HUES64 (cell line): ENCODE results near the gene SLC38A4.
"Not testable (repeated sequence)": the region's sequence is repeated elsewhere in the genome, so short reads cannot be mapped to it uniquely, and the experiment has no call there.

Experiments used
- H3K27ac ChIP-seq: 2 replicates; pipeline ENCODE4 v1.7.0; 2013; ENCODE audit warnings: low read depth, low read length, inconsistent platforms
- H3K27me3 ChIP-seq: 2 replicates; pipeline ENCODE4 v1.6.1; 2013; ENCODE audit warnings: mild to moderate bottlenecking, low read length; ENCODE audit not compliant: insufficient read depth
- H3K36me3 ChIP-seq: 2 replicates; pipeline ENCODE4 v1.6.1; 2013; ENCODE audit warnings: mild to moderate bottlenecking, low read length; ENCODE audit not compliant: insufficient read depth
- H3K4me1 ChIP-seq: 2 replicates; pipeline ENCODE4 v1.6.1; 2013; ENCODE audit warnings: mild to moderate bottlenecking, low read length, moderate library complexity; ENCODE audit not compliant: insufficient read depth
- H3K4me3 ChIP-seq: 2 replicates; pipeline ENCODE4 v1.5.1; 2013; ENCODE audit warnings: mild to moderate bottlenecking, low read length, moderate library complexity
- H3K9ac ChIP-seq: 2 replicates; pipeline ENCODE4 v1.6.1; 2013; ENCODE audit warnings: mild to moderate bottlenecking, low read depth, low read length
- H3K9me3 ChIP-seq: 2 replicates; pipeline ENCODE4 v1.6.1; 2013; ENCODE audit warnings: low read depth, low read length; ENCODE audit not compliant: insufficient read depth
- WGBS: fragments of 150-250, 120-280 bp; methylation state at CpG from one replicate; pipeline ENCODE4 v1.1.7; 2013; ENCODE audit warnings: missing lambda C conversion rate; 5-methylcytosine and 5-hydroxymethylcytosine counted together

Gene SLC38A4

GRCh38 chr12:46749322-46749721, 76.5 kb downstream of the SLC38A4 start:
- H3K27me3 ChIP-seq: no peaks in the 10 kb centered on the region
- H3K36me3 ChIP-seq: no peaks in the 10 kb centered on the region
- no peaks in the 10 kb centered on the region for H3K4me1 ChIP-seq
- H3K9ac ChIP-seq: no peak overlapping the region
- 100% methylated on average over 3 of the region's 4 CpGs for WGBS
- H3K4me3 ChIP-seq: no peak overlapping the region
- H3K9me3 ChIP-seq: 0 out of 2 replicates have a peak, but pooled peaks cover 3% of the 10 kb centered on the region
- H3K27ac ChIP-seq: no peak overlapping the region

GRCh38 chr12:46744283-46744682, 81.5 kb downstream of the SLC38A4 start:
- H3K4me1 ChIP-seq: no peaks in the 10 kb centered on the region
- no peaks in the 10 kb centered on the region for H3K27me3 ChIP-seq
- H3K9me3 ChIP-seq: 0 out of 2 replicates have a peak, but pooled peaks cover 1% of the 10 kb centered on the region
- no peaks in the 10 kb centered on the region for H3K36me3 ChIP-seq
- no peak overlapping the region for H3K9ac ChIP-seq
- H3K27ac ChIP-seq: no peak overlapping the region
- H3K4me3 ChIP-seq: no peak overlapping the region
- 90% methylated on average over 3 of the region's 3 CpGs for WGBS

GRCh38 chr12:46743456-46743855, 82.3 kb downstream of the SLC38A4 start:
- no peak overlapping the region for H3K4me3 ChIP-seq
- no peak overlapping the region for H3K27ac ChIP-seq
- no peaks in the 10 kb centered on the region for H3K36me3 ChIP-seq
- no peaks in the 10 kb centered on the region for H3K4me1 ChIP-seq
- H3K27me3 ChIP-seq: no peaks in the 10 kb centered on the region
- no peaks in the 10 kb centered on the region for H3K9me3 ChIP-seq
- no peak overlapping the region for H3K9ac ChIP-seq

GRCh38 chr12:46742271-46742670, 83.5 kb downstream of the SLC38A4 start:
- H3K27ac ChIP-seq, H3K4me3 ChIP-seq, H3K27me3 ChIP-seq, H3K9ac ChIP-seq, H3K9me3 ChIP-seq, H3K36me3 ChIP-seq, H3K4me1 ChIP-seq: not testable (repeated sequence)
- WGBS: 91% methylated on average over 1 of the region's 1 CpG

GRCh38 chr12:46725332-46725731, 100.5 kb downstream of the SLC38A4 start:
- Histone ChIP-seq H3K36me3 (no peaks in the 10 kb centered on the region), H3K9me3 (no peaks in the 10 kb centered on the region), H3K4me1 (no peaks in the 10 kb centered on the region), H3K9ac (no peak overlapping the region), H3K4me3 (no peak overlapping the region), H3K27ac (no peak overlapping the region), H3K27me3 (no peaks in the 10 kb centered on the region)
- WGBS: 95% methylated on average over 2 of the region's 2 CpGs

- no peak overlapping the region for H3K4me3 ChIP-seq
- H3K36me3 ChIP-seq: no peaks in the 10 kb centered on the region
- H3K9me3 ChIP-seq: no peaks in the 10 kb centered on the region
- H3K27ac ChIP-seq: no peak overlapping the region
- WGBS: 80% methylated on average over 3 of the region's 3 CpGs
- no peaks in the 10 kb centered on the region for H3K27me3 ChIP-seq
- no peaks in the 10 kb centered on the region for H3K4me1 ChIP-seq
- H3K9ac ChIP-seq: no peak overlapping the region
These were observed 102.0 kb downstream of the SLC38A4 start for GRCh38 chr12:46723629-46724419.

- Histone ChIP-seq H3K9me3 (no peaks in the 10 kb centered on the region), H3K4me3 (no peak overlapping the region), H3K27ac (no peak overlapping the region), H3K4me1 (no peaks in the 10 kb centered on the region), H3K27me3 (no peaks in the 10 kb centered on the region), H3K36me3 (no peaks in the 10 kb centered on the region), H3K9ac (no peak overlapping the region)
- 96% methylated on average over 3 of the region's 3 CpGs for WGBS
These were observed 103.2 kb downstream of the SLC38A4 start for GRCh38 chr12:46722394-46723185.

GRCh38 chr12:46718495-46718894, 107.3 kb downstream of the SLC38A4 start:
- no peak overlapping the region for H3K4me3 ChIP-seq
- no peaks in the 10 kb centered on the region for H3K27me3 ChIP-seq
- no peaks in the 10 kb centered on the region for H3K4me1 ChIP-seq
- H3K27ac ChIP-seq: no peak overlapping the region
- no peak overlapping the region for H3K9ac ChIP-seq
- no peaks in the 10 kb centered on the region for H3K36me3 ChIP-seq
- no peaks in the 10 kb centered on the region for H3K9me3 ChIP-seq
- WGBS: 93% methylated on average over 3 of the region's 3 CpGs

- WGBS: 95% methylated on average over 3 of the region's 3 CpGs
- Histone ChIP-seq H3K27me3 (no peaks in the 10 kb centered on the region), H3K27ac (no peak overlapping the region), H3K36me3 (no peaks in the 10 kb centered on the region), H3K9ac (no peak overlapping the region), H3K4me1 (no peaks in the 10 kb centered on the region), H3K4me3 (no peak overlapping the region), H3K9me3 (peaks cover 3% of the 10 kb centered on the region; the same call in 1 of the 2 replicates)
These were observed 107.9 kb downstream of the SLC38A4 start for GRCh38 chr12:46717868-46718267.

GRCh38 chr12:46717159-46717558, 108.6 kb downstream of the SLC38A4 start:
- H3K4me1 ChIP-seq: no peaks in the 10 kb centered on the region
- no peak overlapping the region for H3K27ac ChIP-seq
- no peak overlapping the region for H3K9ac ChIP-seq
- H3K9me3 ChIP-seq: peaks cover 3% of the 10 kb centered on the region; the same call in 1 of the 2 replicates
- H3K4me3 ChIP-seq: no peak overlapping the region
- no peaks in the 10 kb centered on the region for H3K36me3 ChIP-seq
- H3K27me3 ChIP-seq: no peaks in the 10 kb centered on the region
